ENCODE measurements around the gene BTRC. TPM values are rescaled to one million over a fixed set of nuclear protein-coding genes. Genes with fewer than 3 reads are reported as not detected.

BTRC gene
- total RNA-seq, 4 donors from 2014 or later = 8.0 to 15.1 (median 10.4) TPM

GRCh38 chr10:101389986-101390531 is 36.1 kb downstream of the BTRC start:
- no peaks in the 10 kb centered on the region for H3K9me3 ChIP-seq
- intact Hi-C loops (cut with DNase I) = no loop called here
- DNase-seq = no peak
- 81 to 94% methylated on average over 8 of the region's 10 CpGs for WGBS, 2 donors
- no peak for TF ChIP-seq CTCF (IDR thresholded peaks at IDR 0.05)
- no peak for TF ChIP-seq POLR2A (IDR thresholded peaks at IDR 0.05)
- H3K4me1 ChIP-seq = peaks cover 0 to 26% (median 4%) of the 10 kb centered on the region in 3 donors
- no peaks in the 10 kb centered on the region for H3K36me3 ChIP-seq
- no peak overlapping the region for H3K4me3 ChIP-seq
- no peak overlapping the region for H3K27ac ChIP-seq
- H3K27me3 ChIP-seq = no peaks in the 10 kb centered on the region

GRCh38 chr10:101393378-101393777 is 39.4 kb downstream of the BTRC start:
- DNase-seq = no peak
- WGBS, 2 donors = 73 to 83% methylated on average over 2 of the region's 2 CpGs

GRCh38 chr10:101394524-101395133 is 40.7 kb downstream of the BTRC start:
- H3K27me3 ChIP-seq = no peaks in the 10 kb centered on the region
- no peaks in the 10 kb centered on the region for H3K36me3 ChIP-seq
- TF ChIP-seq CTCF (IDR thresholded peaks at IDR 0.05) = no peak
- TF ChIP-seq POLR2A (IDR thresholded peaks at IDR 0.05) = no peak
- DNase-seq = no peak
- intact Hi-C loops (cut with DNase I) = no loop called here
- peaks cover 0 to 13% (median 5%) of the 10 kb centered on the region in 3 donors for H3K4me1 ChIP-seq
- H3K27ac ChIP-seq = no peak overlapping the region
- H3K4me3 ChIP-seq = no peak overlapping the region
- WGBS, 2 donors = 39 to 72% methylated on average over 5 of the region's 5 CpGs
- no peaks in the 10 kb centered on the region for H3K9me3 ChIP-seq

More at GRCh38 chr10:101393378-101393777, 39.4 kb downstream of the BTRC start:
- Histone ChIP-seq H3K27me3 (no peaks in the 10 kb centered on the region), H3K27ac (no peak overlapping the region), H3K9me3 (no peaks in the 10 kb centered on the region), H3K36me3 (no peaks in the 10 kb centered on the region), H3K4me1 (peaks cover 0 to 16% (median 5%) of the 10 kb centered on the region in 3 donors), H3K4me3 (no peak overlapping the region)
- intact Hi-C loops (cut with DNase I) = no loop called here
- TF ChIP-seq POLR2A (IDR thresholded peaks at IDR 0.05) = no peak
- TF ChIP-seq CTCF (IDR thresholded peaks at IDR 0.05) = no peak

DNA sequence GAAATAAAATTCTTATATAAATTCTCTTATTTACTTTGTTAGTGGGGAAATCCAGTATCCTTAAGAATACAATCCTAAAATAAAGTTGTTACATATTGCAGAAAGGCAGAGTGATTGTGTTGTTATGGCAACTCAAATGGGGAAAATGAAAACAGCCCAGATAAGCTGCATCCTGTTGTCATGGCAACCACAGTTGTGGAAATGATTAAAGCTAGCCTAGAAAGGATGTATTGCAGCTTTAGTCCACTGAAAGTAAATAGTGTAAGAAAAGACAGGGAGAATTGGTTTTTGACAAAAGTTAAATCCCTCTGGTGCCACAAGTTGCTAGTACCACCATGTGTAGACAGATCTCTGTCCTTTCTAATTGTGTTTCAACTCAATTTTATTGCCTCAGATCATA is 43.2 kb downstream of the BTRC start:
- Histone ChIP-seq H3K4me3 (no peak overlapping the region), H3K27ac (no peak overlapping the region), H3K36me3 (no peaks in the 10 kb centered on the region), H3K27me3 (no peaks in the 10 kb centered on the region), H3K4me1 (peaks cover 0 to 13% (median 5%) of the 10 kb centered on the region in 3 donors), H3K9me3 (no peaks in the 10 kb centered on the region)
- no peak for DNase-seq
- intact Hi-C loops (cut with DNase I) = no loop called here
- TF ChIP-seq POLR2A (IDR thresholded peaks at IDR 0.05) (no peak), CTCF (IDR thresholded peaks at IDR 0.05) (no peak)

- WGBS, 2 donors = 81 to 85% methylated on average over 3 of the region's 3 CpGs
- no peak for DNase-seq
- intact Hi-C loops (cut with DNase I) = no loop called here
- Histone ChIP-seq H3K9me3 (no peaks in the 10 kb centered on the region), H3K27me3 (no peaks in the 10 kb centered on the region), H3K4me3 (no peak overlapping the region), H3K36me3 (no peaks in the 10 kb centered on the region), H3K4me1 (no peaks in the 10 kb centered on the region), H3K27ac (no peak overlapping the region)
- TF ChIP-seq POLR2A (IDR thresholded peaks at IDR 0.05) (no peak), CTCF (IDR thresholded peaks at IDR 0.05) (no peak)
These were observed 46.6 kb downstream of the BTRC start for GRCh38 chr10:101400585-101400984.
